MCF 10A (cell line): ENCODE data around the gene GLYATL3. TPM values are rescaled to one million over a fixed set of nuclear protein-coding genes. Genes with fewer than 3 reads are reported as not detected.
A peak's percentile ranks its signal among the peaks of the same experiment; 100 is the strongest.

Experiments used
- BruUV-seq: library from RNA; stranded (reverse); fragments of 400-500 nt; replicated peaks from 2 replicates; lab custom pipeline; 2021; lab: Mats Ljungman, UMichigan
- CTCF ChIA-PET: fragments of 300-600 bp; sonication (Branson Sonifier 250); formaldehyde crosslinking; extraction: SDS; loops from one replicate; lab custom pipeline; 2021; ENCODE audit warnings: antibody characterized with exemption, inconsistent platforms; lab: Yijun Ruan, JAX
- POLR2A ChIA-PET: fragments of 300-600, 350-650 bp; sonication (Branson Sonifier 250); formaldehyde crosslinking; extraction: SDS; loops from one replicate; lab custom pipeline; 2020; ENCODE audit warnings: antibody characterized with exemption, inconsistent platforms; lab: Yijun Ruan, JAX
- DNase-seq: peaks from one replicate; pipeline ENCODE4 v3.0.0-alpha.2; 2018; ENCODE audit not compliant: unreplicated experiment
- H3K27ac Mint-ChIP-seq: one replicate; pipeline ENCODE4 v1.8.0; 2022; ENCODE audit warnings: mild to moderate bottlenecking, low read depth, mixed read lengths; ENCODE audit not compliant: unreplicated experiment
- H3K27me3 Mint-ChIP-seq: one replicate; pipeline ENCODE4 v1.8.0; 2022; ENCODE audit warnings: mixed read lengths; ENCODE audit not compliant: insufficient read depth, unreplicated experiment
- H3K36me3 Mint-ChIP-seq: one replicate; pipeline ENCODE4 v1.8.0; 2022; ENCODE audit warnings: mild to moderate bottlenecking, moderate library complexity, mixed read lengths; ENCODE audit not compliant: insufficient read depth, unreplicated experiment
- H3K4me1 Mint-ChIP-seq: one replicate; pipeline ENCODE4 v1.8.0; 2022; ENCODE audit warnings: mixed read lengths; ENCODE audit not compliant: insufficient read depth, unreplicated experiment
- H3K4me3 Mint-ChIP-seq: one replicate; pipeline ENCODE4 v1.8.0; 2022; ENCODE audit warnings: mild to moderate bottlenecking, moderate library complexity, mixed read lengths; ENCODE audit not compliant: unreplicated experiment
- H3K9me3 Mint-ChIP-seq: one replicate; pipeline ENCODE4 v1.8.0; 2022; ENCODE audit warnings: mixed read lengths; ENCODE audit not compliant: unreplicated experiment
- CTCF ChIP-seq: fragments of 200-600 bp; IDR thresholded peaks from one replicate; pipeline ENCODE4 v1.8.0; 2022; ENCODE audit warnings: antibody characterized with exemption, mild to moderate bottlenecking; ENCODE audit not compliant: unreplicated experiment
- intact Hi-C: fragments of 100-400 bp; cut with micrococcal nuclease; formaldehyde crosslinking; loops from 2 replicates; pipeline ENCODE4 v1.14.1; 2022
- total RNA-seq: library from RNA; stranded (reverse); gene quantifications from 2 replicates; pipeline ENCODE4 v1.2.3, GENCODE V29; 2022

Gene GLYATL3
- total RNA-seq, 1 experiment from 2014 or later: not detected

GRCh38 chr6:49563006-49563886, 63.5 kb downstream of the GLYATL3 start:
- Mint-ChIP-seq H3K9me3 (no peaks in the 10 kb centered on the region), H3K27me3 (no peaks in the 10 kb centered on the region), H3K27ac (no peak overlapping the region), H3K4me1 (peaks cover 12% of the 10 kb centered on the region), H3K36me3 (peaks cover 7% of the 10 kb centered on the region), H3K4me3 (no peak overlapping the region)
- intact Hi-C loops: no loop called here
- no peak for TF ChIP-seq CTCF
- DNase-seq: no peak
- ChIA-PET POLR2A (interaction anchor here (1.0 to 1.2 kb wide), 3 partner anchors 10 to 42 kb away, joined by 3 to 4 read pairs (median 4); no protein-coding TSS in a partner anchor), CTCF (interaction anchor here (0.6 to 9.0 kb wide), 6 partner anchors 10 to 59 kb away, joined by 3 to 76 read pairs (median 8); no protein-coding TSS in a partner anchor)
- BruUV-seq: no TSS peak

- H3K4me1 Mint-ChIP-seq: peaks cover 12% of the 10 kb centered on the region
- no peak overlapping the region for H3K27ac Mint-ChIP-seq
- POLR2A ChIA-PET: interaction anchor here (1.2 kb wide), 1 partner anchor 41 kb away, joined by 4 read pairs; no protein-coding TSS in a partner anchor
- DNase-seq: no peak
- no peak overlapping the region for H3K4me3 Mint-ChIP-seq
- no peak for TF ChIP-seq CTCF
- intact Hi-C loops: no loop called here
- H3K27me3 Mint-ChIP-seq: no peaks in the 10 kb centered on the region
- peaks cover 7% of the 10 kb centered on the region for H3K36me3 Mint-ChIP-seq
- BruUV-seq: no TSS peak
- CTCF ChIA-PET: interaction anchor here (0.7 to 9.0 kb wide), 3 partner anchors 11 to 42 kb away, joined by 3 to 76 read pairs (median 13); no protein-coding TSS in a partner anchor
- no peaks in the 10 kb centered on the region for H3K9me3 Mint-ChIP-seq
Observed at GRCh38 chr6:49564552-49564951, 64.8 kb downstream of the GLYATL3 start.

GRCh38 chr6:49565261-49565660, 65.5 kb downstream of the GLYATL3 start:
- no peak for DNase-seq
- intact Hi-C loops: no loop called here
- Mint-ChIP-seq H3K36me3 (peaks cover 7% of the 10 kb centered on the region), H3K27me3 (no peaks in the 10 kb centered on the region), H3K4me1 (peaks cover 12% of the 10 kb centered on the region), H3K4me3 (no peak overlapping the region), H3K9me3 (no peaks in the 10 kb centered on the region), H3K27ac (no peak overlapping the region)
- CTCF ChIA-PET: interaction anchor here (0.6 to 9.0 kb wide), 4 partner anchors 11 to 42 kb away, joined by 3 to 76 read pairs (median 8); no protein-coding TSS in a partner anchor
- POLR2A ChIA-PET: interaction anchor here (1.6 kb wide), 1 partner anchor 12 kb away, joined by 7 read pairs; no protein-coding TSS in a partner anchor
- no TSS peak for BruUV-seq
- no peak for TF ChIP-seq CTCF

- H3K27me3 Mint-ChIP-seq: no peaks in the 10 kb centered on the region
- CTCF ChIA-PET: interaction anchor here (0.7 to 9.0 kb wide), 4 partner anchors 12 to 46 kb away, joined by 3 to 76 read pairs (median 8); no protein-coding TSS in a partner anchor
Observed at GRCh38 chr6:49565855-49566254, 66.1 kb downstream of the GLYATL3 start.

More at GRCh38 chr6:49565855-49566254, 66.1 kb downstream of the GLYATL3 start:
- peak; percentile 34 for DNase-seq
- Mint-ChIP-seq H3K9me3 (no peaks in the 10 kb centered on the region), H3K27ac (peak overlapping the region; percentile 23), H3K4me1 (peaks cover 12% of the 10 kb centered on the region), H3K4me3 (no peak overlapping the region), H3K36me3 (peaks cover 7% of the 10 kb centered on the region)
- POLR2A ChIA-PET: interaction anchor here (1.0 to 1.6 kb wide), 2 partner anchors 13 to 15 kb away, joined by 3 to 7 read pairs; partner anchors contain the start of gene C6orf141
- intact Hi-C loops: no loop called here
- BruUV-seq: no TSS peak
- TF ChIP-seq CTCF: no peak
